ENCODE results near the gene ACAA1. TPM values are rescaled to one million over a fixed set of nuclear protein-coding genes. Genes with fewer than 3 reads are reported as not detected.
"Not testable (repeated sequence)": the region's sequence is repeated elsewhere in the genome, so short reads cannot be mapped to it uniquely, and the experiment has no call there.

Gene ACAA1
- total RNA-seq, 1 donor from 2014 or later = 15.8 TPM

DNA sequence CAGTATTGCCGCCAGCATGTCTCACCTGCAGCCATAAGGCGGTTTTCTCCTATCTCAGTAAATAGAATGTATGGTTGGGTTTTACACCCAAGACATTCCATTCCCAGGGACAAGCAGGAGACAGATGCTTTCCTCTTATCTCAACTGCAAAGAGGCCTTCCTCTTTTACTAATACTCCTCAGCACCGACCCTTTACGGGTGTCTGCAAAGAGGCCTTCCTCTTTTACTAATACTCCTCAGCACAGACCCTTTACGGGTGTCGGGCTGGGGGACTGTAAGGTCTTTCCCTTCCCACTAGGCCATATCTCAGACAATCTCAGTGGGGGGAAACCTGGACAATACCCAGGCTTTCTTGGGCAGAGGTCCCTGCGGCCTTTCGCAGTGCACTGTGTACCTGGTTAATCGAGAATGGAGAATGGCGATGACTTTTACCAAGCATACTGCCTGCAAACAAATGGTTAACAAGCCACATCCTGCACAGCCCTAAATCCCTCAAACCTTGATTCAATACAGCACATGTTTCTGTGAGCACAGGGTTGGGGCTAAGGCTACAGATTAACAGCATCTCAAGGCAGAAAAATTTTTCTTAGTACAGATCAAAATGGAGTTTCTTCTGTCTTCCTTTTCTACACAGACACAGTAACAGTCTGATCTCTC lies 1.2 kb downstream of the ACAA1 start:
- DNase-seq (ENCODE audit: low read depth) = not testable (repeated sequence)

DNA sequence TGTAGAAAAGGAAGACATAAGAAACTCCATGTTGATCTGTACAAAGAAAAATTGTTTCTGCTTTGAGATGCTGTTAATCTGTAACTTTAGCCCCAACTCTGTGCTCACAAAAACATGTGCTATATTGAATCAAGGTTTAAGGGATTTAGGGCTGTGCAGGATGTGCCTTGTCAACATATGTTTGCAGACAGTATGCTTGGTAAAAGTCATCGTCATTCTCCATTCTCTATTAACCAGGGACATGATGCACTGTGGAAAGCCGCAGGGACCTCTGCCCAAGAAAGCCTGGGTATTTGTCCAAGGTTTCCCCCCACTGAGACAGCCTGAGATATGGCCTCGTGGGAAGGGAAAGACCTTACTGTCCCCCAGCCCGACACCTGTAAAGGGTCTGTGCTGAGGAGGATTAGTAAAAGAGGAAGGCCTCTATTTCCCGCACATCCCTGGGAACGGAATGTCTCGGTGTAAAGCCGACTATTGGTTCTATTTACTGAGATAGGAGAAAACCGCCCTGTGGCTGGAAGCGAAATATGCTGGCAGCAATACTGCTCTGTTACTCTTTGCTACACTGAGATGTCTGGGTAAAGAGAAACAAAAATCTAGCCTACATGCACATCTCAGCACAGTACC lies 2.3 kb downstream of the ACAA1 start:
- DNase-seq (ENCODE audit: low read depth) = not testable (repeated sequence)

DNA sequence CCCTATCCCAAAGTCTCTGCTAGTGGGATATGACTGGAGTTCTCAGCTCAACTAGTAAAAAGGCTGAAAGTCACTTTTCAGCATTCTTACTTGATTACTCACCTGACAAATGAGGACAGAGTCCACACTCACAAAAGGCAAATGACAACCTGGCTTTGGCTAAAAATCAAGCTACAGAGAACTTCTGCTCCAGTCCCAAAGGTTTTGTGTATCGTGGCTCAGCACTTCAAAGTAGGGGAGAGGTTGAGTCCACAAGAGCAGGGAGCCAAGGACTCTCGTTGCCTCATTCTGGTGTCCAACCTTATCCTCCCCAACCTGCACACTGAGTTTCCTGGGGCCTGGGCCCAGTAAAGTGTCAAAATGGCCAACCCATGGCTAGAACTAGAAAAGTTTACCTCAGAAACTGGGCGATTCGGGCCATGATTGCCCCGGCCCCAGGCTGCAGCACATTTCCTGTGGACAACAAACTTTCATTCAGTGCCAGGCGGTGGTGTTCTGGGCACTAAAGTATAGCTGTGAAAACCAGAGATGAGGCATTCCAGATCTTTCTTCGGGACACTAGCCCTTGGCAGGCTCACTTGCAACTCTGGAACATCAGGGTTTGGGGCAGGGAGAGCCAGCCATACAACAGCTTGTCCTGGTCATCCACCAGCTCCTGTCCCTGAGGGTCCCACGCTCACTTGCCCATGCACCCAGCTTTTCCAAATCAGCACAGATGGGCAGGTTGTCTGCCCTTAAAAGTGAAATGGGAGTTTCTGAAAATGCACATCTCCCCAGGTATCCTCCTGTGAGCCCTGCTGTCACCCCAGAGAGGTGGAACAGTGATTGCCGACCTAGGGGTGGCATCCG lies 3.1 kb downstream of the ACAA1 start:
- DNase-seq (ENCODE audit: low read depth) = no peak

DNA sequence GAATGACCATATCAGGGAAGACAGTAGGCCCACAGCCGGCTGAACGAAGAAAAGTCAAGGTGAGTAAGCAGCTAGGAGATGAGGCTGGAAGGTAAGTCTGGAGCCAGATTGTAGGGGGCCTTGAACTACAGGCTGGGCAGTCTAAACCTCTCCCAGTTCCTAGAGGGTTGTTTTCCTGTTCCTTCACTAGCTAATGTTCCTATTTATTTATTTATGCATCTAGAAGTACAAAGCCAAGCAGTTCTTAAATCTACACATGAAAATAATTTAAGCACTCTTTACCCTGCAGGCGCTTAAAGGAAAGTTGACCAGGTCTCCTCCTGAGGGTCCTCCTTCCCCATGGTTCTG lies 3.7 kb downstream of the ACAA1 start:
- no peak for DNase-seq (ENCODE audit: low read depth)

DNA sequence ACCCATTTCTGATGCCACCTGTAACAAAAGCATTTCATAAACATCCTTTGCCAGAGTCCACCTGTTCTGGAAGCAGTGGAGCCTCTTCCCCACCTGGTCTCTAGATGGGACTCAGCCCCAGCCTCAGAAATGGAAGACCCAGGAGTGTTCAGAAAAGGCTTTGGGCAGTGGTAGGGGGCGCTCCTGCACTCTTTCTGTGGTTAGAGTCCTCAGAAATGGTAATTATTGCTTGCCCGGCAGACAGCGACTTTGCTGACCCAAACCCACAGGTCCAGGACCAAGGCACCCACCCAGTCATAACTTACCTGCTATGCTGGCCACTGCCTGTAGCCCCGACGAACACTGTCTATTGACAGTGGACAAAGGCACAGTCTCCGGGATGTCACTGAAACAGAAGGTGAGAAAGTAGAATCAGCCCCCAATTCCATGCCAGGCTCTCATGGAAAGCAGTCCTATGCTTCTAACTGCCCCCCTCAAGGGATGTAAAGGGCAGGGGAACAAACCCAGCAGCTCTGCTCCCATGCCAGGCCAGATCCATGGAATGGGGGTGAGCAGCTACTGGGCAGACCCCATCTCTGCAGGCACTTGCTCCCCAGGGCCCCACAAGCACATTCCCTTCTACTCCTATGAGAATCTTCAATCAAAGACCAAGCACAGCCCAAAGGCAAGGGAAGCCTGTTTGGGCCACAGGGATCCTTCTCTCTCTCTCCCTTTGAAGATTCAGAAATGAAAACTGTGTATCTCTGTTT lies 5.1 kb downstream of the ACAA1 start:
- no peak for DNase-seq (ENCODE audit: low read depth)

DNA sequence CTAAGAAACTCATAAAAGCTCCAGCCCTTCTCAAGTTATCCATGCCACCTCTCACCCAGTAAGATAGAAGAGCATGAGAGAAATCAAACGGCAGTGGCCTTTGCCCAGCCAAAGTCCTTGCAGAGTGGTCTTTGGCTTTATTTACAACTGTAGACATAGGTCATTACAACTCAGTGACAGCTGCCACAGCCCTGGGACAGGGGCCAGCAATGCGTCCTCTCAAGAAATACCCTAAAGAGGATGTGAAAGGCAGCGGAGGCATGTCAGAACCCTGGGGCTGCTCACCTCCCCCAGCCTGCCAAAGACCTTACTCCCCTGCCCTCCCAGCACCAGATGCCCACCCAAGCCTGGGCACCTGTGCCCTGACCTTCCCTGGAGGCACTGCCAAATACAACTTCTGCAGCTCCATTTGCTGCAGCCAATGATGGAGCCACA lies 6.3 kb downstream of the ACAA1 start:
- DNase-seq (ENCODE audit: low read depth) = peak; percentile 22

DNA sequence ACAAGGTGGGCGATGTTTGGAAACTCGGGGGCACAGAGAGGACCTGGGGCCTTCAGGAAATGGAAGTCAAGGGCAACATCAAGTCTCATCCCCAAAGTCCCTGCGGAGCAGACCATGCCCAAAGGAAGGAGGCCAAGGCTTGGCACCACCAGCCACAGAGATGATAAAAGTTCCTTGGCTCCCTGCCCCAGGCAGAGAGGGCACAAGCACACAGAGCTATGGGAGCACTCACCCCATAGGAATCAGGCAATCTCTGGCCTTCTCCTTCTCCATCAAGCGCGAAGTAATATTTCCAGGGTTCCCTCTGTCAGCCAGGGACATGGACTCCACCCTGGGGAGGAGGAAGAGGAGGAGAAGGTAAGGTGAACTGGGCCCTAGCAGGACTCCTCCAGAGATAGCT lies 7.9 kb downstream of the ACAA1 start:
- no peak for DNase-seq (ENCODE audit: low read depth)

DNA sequence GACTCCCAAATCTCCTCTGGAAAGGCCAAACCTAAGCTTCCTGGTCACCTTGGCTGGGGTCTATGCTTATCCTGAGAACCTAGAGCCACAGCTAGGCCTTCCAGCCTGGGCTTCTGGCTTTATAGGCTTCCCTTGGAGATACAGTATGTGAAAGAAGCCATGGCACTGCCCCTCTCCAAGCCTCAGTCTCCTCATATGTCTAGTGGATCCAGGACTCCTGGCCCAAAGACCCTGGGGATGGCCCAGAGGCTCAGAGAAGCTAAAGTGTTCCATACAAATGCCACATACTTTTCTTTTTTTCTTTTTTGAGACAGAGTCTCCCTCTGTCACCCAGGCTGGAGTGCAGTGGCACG lies 8.6 kb downstream of the ACAA1 start:
- DNase-seq (ENCODE audit: low read depth) = no peak

DNA sequence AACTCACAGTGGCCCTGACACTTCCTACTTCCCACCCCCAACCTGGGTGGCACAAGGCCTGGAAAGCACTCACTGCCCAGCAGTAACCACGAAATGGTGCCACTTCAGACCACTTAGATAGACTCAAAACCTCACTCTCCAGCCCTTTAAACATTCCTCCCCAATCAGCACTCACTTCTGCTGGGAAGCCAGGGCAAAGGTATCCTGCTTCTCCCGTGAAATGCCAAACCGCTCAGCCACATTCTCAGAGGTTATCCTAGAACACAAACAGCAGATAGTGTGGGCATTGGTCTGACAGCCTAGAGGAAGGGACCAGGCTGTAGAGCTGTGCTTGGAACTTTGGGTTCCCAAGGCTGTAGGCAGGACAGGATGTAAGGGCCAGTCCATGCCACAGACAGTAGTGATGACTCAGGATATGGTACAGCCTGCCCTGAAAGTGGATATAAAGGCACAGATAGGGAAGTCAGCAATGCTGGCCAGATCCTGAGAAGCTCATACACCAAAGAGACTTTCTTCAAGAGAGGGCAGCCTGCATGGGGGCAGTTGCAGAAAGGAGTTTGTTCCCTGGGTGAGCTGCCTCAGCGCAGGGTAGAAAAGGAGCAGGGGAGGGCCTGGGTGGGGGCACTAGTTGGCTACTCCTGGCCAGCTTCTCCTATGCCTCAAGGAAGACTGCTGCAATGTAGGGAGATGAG lies 9.2 kb downstream of the ACAA1 start:
- no peak for DNase-seq (ENCODE audit: low read depth)

DNA sequence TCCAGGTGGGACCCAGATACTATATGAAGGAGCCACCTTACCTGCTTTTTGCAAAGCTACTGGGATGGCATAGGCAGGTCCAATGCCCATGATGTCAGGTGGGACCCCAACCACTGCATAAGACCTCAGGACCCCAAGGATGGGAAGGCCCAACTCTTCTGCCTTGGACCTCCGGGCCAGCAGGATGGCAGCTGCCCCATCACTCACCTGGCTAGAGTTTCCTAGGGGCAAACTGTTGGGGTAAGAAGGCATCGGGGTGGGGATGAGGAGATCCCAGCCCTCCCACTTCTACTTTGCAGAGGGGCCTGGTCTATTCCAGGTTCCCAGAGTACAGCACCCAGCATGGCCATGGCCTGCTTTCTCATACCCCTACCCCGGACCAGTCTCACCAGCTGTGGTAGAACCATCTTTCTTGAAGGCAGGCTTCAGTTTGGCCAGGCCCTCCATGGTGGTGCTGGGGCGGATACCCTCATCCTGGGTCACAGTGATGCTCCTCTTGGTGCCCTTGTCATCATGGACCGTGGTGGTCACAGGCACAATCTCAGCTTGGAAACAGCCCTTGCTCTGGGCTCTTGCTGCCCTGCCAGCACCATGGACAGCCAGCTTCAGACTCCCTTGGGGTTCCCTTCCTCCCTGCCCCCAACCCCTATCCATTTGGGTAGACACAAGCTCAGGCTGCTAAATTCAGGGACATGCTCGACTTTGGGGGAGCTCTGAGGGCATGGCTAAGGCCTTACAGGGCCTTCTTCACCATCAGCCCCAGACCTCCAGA lies 10.6 kb downstream of the ACAA1 start:
- no peak for DNase-seq (ENCODE audit: low read depth)

DNA sequence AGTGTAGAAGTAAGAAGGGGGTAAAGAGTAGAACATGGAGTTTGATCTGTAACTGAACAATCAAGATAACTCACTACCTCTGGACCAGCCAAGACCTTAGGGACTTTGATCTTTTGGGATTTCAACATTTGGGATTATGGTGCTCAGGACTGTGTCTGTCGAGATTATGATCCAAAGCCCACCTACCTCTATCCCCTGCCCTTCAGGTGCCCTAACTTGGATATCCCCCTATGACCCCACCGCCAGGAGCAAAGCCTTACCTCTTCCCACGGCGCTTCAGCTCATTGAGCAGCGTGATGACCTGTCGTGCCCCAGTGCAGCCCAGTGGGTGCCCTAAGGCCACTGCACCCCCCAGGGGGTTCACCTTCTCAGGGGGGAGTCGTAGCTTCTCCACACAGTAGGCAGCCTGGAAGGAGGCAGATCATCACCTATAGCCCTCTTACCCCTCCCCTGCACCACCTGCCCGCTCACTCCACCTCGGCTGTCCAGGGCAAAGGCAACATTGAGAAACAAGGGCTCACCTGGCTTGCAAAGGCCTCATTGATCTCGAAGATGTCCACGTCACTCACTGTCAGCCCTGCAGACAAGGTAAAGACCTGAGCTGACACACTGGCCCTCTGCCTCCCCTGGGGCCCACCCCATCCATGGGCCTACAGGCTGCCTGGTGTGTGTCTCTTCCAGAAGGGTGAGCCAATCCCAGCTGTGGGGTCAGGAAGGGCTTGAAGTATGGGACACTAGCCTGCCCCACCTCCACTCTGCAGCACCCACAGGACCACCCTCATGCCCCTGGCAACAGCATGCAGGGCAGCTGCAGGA lies 11.4 kb downstream of the ACAA1 start:
- DNase-seq (ENCODE audit: low read depth) = no peak

DNA sequence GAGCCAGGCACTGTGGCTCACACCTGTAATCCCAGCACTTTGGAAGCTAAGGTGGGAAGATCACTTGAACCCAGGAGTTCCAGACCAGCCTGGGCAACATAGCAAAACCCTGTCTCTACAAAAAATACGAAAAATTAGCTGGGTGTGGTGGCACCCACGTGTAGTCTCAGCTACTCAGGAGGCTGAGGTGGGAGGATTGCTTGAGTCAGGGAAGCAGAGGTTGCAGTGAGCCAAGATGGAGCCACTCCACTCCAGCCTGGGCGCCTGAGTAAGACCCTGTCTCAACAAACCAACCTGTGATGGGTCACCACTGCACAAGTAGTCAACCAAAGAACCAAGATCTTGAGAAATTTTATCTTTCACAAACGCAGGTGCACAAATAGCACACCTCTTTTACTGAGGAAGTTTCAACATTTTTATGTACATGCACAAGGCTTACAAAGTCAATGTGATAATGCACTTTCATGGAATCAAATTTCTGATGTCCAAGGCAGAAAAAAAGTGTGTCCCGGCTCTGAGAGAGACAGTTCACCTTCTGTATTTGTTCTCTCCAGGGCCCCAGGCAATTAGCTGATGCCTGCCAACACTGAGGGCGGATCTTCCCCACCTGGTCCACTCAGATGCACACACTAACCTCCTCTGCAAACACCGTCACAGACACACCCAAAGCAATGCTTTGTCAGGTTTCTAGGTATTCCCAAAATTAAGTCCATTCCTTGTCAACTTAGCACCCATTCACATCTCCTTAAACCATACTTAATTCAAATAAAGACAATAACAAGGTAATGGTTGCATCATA lies 12.4 kb downstream of the ACAA1 start:
- DNase-seq (ENCODE audit: low read depth) = no peak

DNA sequence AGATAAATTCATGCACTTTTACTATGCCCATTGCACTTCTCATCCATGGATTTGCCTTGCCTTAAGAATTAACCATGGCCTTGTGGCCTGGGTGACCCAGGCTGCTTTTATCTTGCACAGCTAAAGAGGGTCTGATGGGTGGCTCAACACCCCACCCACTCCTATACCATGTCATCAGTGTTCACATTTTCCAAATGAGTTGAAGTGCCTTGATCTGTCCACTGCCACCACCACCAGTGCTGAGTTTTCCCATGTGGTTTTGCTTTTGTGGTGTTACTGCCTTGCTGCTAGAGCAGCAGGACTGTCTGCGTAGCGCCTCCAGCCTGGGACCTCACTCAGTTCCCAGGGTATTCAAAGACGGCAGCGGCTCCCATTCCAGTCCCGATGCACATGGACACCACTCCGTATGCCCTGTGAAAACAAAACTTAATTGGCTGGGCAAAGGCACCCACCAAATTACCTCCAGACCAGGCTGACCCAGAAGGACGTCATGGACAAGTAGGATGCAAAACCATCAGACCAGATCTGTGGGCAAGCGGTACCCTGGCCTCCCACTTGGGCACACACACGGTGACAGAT lies 14.1 kb downstream of the ACAA1 start:
- no peak for DNase-seq (ENCODE audit: low read depth)

DNA sequence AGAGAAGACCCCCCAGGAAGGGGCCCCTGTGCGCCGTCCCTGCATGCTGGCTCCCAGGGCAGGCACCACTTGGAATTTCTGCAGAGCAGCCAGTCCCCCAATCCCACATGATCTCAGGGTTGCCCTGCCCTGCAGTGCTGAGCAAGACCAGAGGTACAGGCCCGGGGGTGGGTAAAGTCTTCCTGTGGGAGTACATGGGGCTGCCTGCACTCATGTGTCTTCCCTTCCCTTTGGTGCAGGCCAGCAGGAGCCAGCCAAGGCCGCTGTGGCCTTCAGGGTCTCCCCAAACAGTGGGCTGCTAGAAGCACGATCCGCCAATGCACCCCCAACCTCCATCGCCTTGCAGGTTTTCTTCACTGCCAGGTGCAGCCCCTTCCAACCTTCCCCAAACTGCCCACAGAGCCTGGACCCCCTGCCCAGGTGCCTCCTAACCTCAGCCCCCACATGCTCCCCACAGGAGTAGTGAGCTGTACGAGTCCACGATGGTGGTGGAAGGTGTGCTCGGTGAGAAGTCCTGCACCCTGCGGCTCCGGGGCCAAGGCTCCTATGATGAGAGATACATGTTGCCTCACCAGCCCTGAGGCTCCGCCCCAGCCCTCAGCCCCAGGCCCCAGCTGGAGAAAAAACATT lies 15.0 kb downstream of the ACAA1 start:
- no peak for DNase-seq (ENCODE audit: low read depth)

DNA sequence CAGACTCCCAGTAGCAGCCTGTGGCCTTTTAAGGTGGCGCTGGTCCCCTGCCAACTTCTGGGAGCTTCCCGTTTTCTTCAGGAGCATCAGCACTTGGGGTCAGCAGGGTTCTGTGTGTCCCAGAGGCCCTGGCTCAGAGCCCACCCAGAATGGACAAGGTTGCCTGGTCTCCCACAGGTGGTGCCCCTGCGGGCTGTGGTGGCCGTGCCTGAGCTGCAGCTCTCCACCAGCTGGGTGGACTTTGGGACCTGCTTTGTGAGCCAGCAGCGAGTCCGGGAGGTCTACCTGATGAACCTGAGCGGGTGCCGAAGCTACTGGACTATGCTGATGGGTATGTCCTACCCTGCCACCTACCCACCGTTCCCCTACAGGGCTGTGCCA lies 15.5 kb downstream of the ACAA1 start:
- no peak for DNase-seq (ENCODE audit: low read depth)

DNA sequence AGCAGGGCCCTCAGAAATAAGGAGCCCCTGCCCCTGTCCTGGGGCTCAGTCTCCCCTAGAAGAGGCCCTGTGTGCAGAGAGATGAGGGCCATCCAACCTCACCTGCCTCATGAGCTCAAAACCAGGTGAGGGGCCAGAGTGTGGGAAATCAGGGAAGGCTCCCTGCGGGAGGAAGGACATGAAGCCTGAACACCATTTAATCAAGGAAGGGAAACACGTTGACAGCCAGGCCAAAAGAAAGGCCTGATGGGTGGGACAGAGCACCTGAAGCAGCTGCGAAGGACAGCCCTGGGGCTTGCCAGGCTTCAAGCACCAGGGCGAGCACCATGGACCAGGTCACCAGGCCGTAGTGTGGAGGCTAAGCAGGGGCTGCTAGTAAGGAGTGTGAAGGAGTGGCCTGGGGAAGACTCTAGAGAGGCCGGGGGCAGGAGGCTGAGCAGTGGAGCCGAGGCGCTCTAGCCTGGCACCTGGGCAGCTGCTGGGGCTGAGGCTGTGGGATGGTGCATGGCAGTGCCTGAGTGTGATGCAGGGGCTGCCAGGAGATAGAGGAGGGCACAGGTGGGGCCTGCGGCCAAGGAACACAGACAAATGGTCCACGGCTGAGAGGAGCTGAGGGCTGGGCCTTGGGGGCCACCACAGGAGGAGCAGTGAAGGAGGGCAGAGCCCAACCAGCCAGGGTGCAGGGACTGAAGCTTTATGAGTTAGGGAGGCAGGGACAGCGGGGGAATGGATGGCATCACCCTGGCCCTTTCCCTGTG lies 16.1 kb downstream of the ACAA1 start:
- DNase-seq (ENCODE audit: low read depth) = no peak

Measured in myocyte (in vitro differentiated cells).